GM10266 (cell line): ENCODE results near the gene ACSF2.

Experiments
- DNase-seq: peaks from one replicate; pipeline ENCODE4 v3.0.0; 2012; ENCODE audit errors: extremely low spot score
- TF ChIP-seq, protein P1 (sequence below): IDR thresholded peaks from 2 replicates; pipeline ENCODE4 v1.5.1; 2012; ENCODE audit warnings: mild to moderate bottlenecking, low read depth; ENCODE audit not compliant: control insufficient read depth, insufficient read depth; ENCODE audit errors: missing control alignments

The ACSF2 gene

DNA sequence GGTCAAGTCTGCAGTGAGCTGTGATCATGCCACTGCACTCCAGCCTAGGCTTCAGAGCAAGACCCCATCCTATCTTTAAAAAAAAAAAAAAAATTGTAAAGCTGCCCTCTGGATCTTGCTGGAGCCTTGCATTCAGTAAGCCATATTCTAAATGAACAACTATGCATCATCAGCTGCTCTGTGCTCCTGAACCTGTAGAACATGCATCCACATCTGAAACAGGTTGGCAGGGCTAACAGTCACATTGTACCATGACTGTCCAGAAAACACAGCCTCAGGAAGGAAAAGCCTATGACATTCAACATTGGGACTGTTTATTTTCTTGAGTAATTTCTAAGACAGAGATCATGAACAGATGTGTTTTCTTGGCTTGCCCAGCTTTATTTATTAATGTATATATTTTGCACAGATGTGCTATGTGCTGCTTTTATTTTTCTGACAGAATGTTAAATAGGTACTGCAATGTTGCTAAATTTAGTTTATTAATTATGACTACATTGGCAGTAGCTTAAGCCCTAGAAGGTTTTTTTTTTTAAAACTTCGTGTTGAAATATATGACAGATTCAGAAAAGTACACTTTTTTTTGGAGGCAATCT lies 19.8 kb downstream of the ACSF2 start:
- DNase-seq: no peak
- TF ChIP-seq, protein P1, sequence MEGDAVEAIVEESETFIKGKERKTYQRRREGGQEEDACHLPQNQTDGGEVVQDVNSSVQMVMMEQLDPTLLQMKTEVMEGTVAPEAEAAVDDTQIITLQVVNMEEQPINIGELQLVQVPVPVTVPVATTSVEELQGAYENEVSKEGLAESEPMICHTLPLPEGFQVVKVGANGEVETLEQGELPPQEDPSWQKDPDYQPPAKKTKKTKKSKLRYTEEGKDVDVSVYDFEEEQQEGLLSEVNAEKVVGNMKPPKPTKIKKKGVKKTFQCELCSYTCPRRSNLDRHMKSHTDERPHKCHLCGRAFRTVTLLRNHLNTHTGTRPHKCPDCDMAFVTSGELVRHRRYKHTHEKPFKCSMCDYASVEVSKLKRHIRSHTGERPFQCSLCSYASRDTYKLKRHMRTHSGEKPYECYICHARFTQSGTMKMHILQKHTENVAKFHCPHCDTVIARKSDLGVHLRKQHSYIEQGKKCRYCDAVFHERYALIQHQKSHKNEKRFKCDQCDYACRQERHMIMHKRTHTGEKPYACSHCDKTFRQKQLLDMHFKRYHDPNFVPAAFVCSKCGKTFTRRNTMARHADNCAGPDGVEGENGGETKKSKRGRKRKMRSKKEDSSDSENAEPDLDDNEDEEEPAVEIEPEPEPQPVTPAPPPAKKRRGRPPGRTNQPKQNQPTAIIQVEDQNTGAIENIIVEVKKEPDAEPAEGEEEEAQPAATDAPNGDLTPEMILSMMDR: no peak

DNA sequence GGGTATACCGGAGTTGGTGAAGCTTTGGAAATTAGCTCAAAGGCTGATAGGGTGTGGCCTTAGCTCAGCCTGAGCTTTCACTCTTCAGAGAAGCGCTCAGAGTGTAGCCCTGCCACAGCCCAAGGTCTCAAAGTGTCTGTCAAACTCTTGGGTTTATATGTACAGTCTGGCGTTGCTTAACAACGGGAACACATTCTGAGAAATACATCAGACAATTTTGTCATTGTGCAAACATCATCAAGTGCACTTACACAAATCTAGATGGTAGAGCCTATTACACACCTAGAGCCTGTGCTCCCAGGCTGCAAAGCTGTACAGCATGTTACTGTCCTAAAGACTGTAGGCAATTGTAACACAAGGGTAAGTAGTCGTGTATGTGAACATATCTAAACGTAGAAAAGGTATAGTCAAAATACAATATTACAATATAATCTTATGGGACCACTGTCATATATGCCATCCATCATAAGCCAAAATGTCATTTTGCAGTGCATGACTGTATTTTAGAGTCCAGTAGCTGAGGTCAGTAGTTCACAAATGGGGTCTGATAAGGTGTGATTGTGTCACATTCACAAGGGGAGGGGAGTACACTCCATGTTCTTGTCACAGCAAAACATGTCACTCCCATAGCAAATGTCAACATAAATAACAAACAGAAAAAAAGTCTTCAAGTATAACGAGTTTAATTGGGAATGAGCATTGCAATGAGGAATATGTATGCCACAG lies 22.0 kb downstream of the ACSF2 start:
- no peak for DNase-seq

DNA sequence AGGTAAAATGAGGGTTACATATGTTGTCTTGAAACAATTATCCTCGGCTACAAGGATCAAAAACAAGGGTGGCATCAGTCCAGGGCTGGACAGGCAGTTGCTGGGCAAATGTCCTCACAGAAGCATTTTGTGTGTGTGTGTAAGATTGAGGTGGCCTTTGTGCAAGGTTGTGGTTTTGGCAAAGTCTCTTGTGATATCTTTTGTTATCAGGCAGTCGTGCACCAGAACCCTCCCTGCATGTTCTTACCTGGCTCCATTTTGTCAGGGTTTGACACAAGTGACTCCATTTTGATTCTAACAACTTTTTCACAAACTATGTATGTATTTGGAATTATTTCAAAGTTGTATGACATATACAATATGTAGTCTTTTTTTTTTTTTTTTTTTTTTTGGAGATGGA lies 22.6 kb downstream of the ACSF2 start:
- TF ChIP-seq, protein P1: no peak
- no peak for DNase-seq

More for the DNA sequence above, 22.0 kb downstream of the ACSF2 start:
- TF ChIP-seq, protein P1: no peak

DNA sequence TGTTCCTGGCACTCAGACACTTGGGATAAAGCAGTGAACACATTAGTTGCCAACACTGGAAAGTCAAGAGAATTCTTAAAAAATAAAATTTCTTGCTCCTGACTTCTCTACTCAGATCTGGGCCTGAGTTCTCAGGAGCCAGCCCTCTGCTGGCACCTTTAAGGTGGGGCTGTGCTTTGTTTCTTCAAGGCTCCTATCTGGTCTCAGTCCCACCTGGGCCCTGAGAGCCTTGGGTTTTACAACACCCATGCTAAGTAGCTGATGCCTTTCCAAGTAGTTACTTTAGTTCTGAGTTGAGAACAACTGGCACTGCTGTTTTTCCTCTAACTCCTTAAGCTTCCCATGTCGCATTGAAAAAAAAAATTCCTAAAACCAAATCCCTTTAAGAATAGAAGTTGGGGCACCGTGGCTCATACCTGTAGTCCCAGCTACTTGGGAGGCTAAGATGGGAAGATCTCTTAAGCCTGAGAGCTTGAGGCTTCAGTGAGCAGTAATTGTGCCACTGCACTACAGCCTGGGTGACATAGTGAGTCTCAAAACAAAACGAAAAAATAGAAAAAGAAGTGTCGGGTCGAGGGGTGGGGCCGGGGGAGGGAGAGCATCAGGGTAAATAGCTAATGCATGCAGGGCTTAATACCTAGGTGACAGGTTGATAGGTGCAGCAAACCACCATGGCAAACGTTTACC lies 26.1 kb downstream of the ACSF2 start:
- DNase-seq: no peak
- TF ChIP-seq, protein P1: no peak

DNA sequence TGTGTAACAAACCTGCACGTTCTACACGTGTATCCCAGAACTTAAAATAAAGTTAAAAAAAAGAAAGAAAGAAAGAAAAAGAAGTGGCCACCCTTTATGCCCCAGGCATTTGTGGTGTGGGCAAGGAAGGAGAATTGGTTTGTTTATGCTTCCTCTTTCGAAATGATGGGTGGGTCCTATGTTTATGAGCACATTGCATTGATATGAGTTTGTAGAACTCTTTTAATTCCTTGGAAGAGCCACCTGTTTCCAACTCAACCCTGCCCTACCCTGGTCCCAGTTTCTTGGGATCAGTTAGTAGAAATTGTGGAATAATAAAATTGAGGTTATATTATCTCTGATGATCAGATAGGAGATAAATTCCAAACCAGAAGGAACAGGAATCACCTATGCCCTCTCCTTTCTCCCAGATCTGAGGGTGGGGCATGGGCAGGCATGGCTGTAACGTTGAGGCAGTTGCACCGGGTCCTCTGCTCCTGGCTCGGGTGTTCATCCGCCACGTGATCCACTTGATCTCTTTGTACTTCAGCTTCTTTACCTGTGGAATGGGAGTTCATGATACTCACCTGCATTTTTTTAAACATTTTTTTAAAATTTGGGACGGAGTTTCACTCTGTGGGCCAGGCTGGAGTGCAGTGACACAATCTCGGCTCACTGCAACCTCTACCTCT lies 26.7 kb downstream of the ACSF2 start:
- TF ChIP-seq, protein P1: no peak

DNA sequence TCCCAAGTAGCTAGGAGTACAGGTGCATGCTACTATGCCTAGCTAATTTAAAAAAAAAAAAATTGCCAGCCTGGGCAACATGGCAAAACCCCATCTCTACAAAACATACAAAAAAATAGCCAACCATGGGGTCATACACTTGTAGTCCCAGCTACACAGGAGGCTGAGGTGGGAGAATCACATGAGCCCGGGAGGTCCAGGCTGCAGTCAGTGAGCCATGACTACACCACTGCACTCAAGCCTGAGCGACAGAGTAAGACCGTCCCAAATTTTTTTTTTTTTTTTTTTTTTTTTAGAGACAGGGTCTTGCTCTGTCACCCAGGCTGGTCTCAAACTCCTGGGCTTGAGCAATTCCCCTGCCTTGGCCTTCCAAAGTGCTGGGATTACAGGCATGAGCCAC lies 27.9 kb downstream of the ACSF2 start:
- no peak for DNase-seq
- TF ChIP-seq, protein P1: no peak

More for the DNA sequence above, 26.7 kb downstream of the ACSF2 start:
- peak; percentile 18 for DNase-seq

DNA sequence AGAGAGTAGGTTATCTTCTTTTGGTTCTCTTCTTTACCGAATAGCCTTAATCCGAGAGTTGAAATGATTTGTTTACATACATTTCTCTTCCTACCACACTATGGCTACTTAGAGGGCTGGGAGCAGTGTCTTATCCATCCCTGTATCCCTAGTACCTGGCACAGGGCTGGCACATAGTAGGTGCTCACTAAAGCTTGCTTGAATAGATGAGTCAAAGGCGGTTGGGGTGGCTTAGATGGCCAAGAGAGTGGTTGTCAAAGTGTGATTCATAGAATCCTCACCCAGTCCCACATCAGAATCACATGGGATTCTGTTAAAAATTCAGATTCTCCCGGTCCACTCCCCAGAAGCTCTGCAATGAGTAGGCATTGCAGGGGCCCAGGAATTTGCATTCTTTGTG lies 31.6 kb downstream of the ACSF2 start:
- no peak for DNase-seq
- TF ChIP-seq, protein P1: no peak
